Activated CD4-positive, alpha-beta T cell treated with anti-CD3 and anti-CD28 coated beads, Interleukin-2, amount 10 ng/mL, durations not matched to agents 24 days and 14 days (primary cell): ENCODE data around the gene DLG2. TPM values are rescaled to one million over a fixed set of nuclear protein-coding genes. Genes with fewer than 3 reads are reported as not detected.

ENCODE experiments used
- DNase-seq: peaks from one replicate; pipeline ENCODE4 v3.0.0; 2022
- H3K27ac Mint-ChIP-seq: one replicate; pipeline ENCODE4 v1.8.0; 2022; ENCODE audit warnings: mild to moderate bottlenecking, mixed read lengths
- H3K27me3 Mint-ChIP-seq: one replicate; pipeline ENCODE4 v1.8.0; 2022; ENCODE audit warnings: mixed read lengths
- H3K36me3 Mint-ChIP-seq: one replicate; pipeline ENCODE4 v1.8.0; 2022; ENCODE audit warnings: low read depth, mild to moderate bottlenecking, mixed read lengths
- H3K4me1 Mint-ChIP-seq: one replicate; pipeline ENCODE4 v1.8.0; 2021; ENCODE audit warnings: mixed read lengths
- H3K4me3 Mint-ChIP-seq: one replicate; pipeline ENCODE4 v1.8.0; 2022; ENCODE audit warnings: mild to moderate bottlenecking, moderate library complexity, mixed read lengths
- H3K9me3 Mint-ChIP-seq: one replicate; pipeline ENCODE4 v1.8.0; 2021; ENCODE audit warnings: mixed read lengths
- intact Hi-C: fragments of 100-400 bp; cut with micrococcal nuclease; formaldehyde crosslinking; loops from one replicate; pipeline ENCODE4 v1.15.1; 2023
- total RNA-seq: library from RNA; stranded (reverse); gene quantifications from 2 replicates; pipeline ENCODE4 v1.2.3, GENCODE V29; 2022

The DLG2 gene
- total RNA-seq, 1 donor from 2014 or later, result 1.0 TPM

- H3K4me3 Mint-ChIP-seq, result no peak overlapping the region
- no peak for DNase-seq
- no peaks in the 10 kb centered on the region for H3K36me3 Mint-ChIP-seq
- intact Hi-C loops, result no loop called here
- H3K27me3 Mint-ChIP-seq, result no peaks in the 10 kb centered on the region
- peaks cover 3% of the 10 kb centered on the region for H3K4me1 Mint-ChIP-seq
- H3K27ac Mint-ChIP-seq, result no peak overlapping the region
- H3K9me3 Mint-ChIP-seq, result peaks cover 33% of the 10 kb centered on the region
Observed at GRCh38 chr11:85094795-85095194, 532.3 kb downstream of the DLG2 start.

- intact Hi-C loops, result no loop called here
- Mint-ChIP-seq H3K9me3 (peaks cover 18% of the 10 kb centered on the region), H3K4me3 (no peak overlapping the region)
Observed at GRCh38 chr11:85089654-85090053, 537.5 kb downstream of the DLG2 start.

GRCh38 chr11:85088286-85088685 lies 538.9 kb downstream of the DLG2 start:
- Mint-ChIP-seq H3K4me1 (no peaks in the 10 kb centered on the region), H3K36me3 (no peaks in the 10 kb centered on the region), H3K4me3 (no peak overlapping the region), H3K27ac (no peak overlapping the region), H3K27me3 (no peaks in the 10 kb centered on the region), H3K9me3 (peaks cover 16% of the 10 kb centered on the region)
- DNase-seq, result no peak
- intact Hi-C loops, result no loop called here

More at GRCh38 chr11:85089654-85090053, 537.5 kb downstream of the DLG2 start:
- H3K27ac Mint-ChIP-seq, result no peak overlapping the region
- no peak for DNase-seq
- H3K36me3 Mint-ChIP-seq, result no peaks in the 10 kb centered on the region
- H3K4me1 Mint-ChIP-seq, result no peaks in the 10 kb centered on the region
- no peaks in the 10 kb centered on the region for H3K27me3 Mint-ChIP-seq

- intact Hi-C loops, result no loop called here
- Mint-ChIP-seq H3K4me3 (no peak overlapping the region), H3K9me3 (peaks cover 11% of the 10 kb centered on the region), H3K36me3 (no peaks in the 10 kb centered on the region), H3K4me1 (no peaks in the 10 kb centered on the region), H3K27me3 (no peaks in the 10 kb centered on the region), H3K27ac (no peak overlapping the region)
- DNase-seq, result no peak
Observed at GRCh38 chr11:85086504-85087284, 540.5 kb downstream of the DLG2 start.

- Mint-ChIP-seq H3K9me3 (no peaks in the 10 kb centered on the region), H3K4me3 (no peak overlapping the region), H3K27me3 (no peaks in the 10 kb centered on the region), H3K36me3 (no peaks in the 10 kb centered on the region), H3K4me1 (no peaks in the 10 kb centered on the region), H3K27ac (no peak overlapping the region)
- intact Hi-C loops, result no loop called here
- no peak for DNase-seq
Observed at GRCh38 chr11:85076535-85077330, 550.4 kb downstream of the DLG2 start.

- Mint-ChIP-seq H3K9me3 (no peaks in the 10 kb centered on the region), H3K27ac (no peak overlapping the region), H3K36me3 (no peaks in the 10 kb centered on the region), H3K27me3 (no peaks in the 10 kb centered on the region), H3K4me1 (no peaks in the 10 kb centered on the region), H3K4me3 (no peak overlapping the region)
- intact Hi-C loops, result no loop called here
- no peak for DNase-seq
Observed at GRCh38 chr11:85062659-85063058, 564.5 kb downstream of the DLG2 start.

GRCh38 chr11:85052636-85053035 lies 574.5 kb downstream of the DLG2 start:
- Mint-ChIP-seq H3K27me3 (no peaks in the 10 kb centered on the region), H3K9me3 (no peaks in the 10 kb centered on the region), H3K27ac (no peak overlapping the region), H3K36me3 (no peaks in the 10 kb centered on the region), H3K4me3 (no peak overlapping the region), H3K4me1 (no peaks in the 10 kb centered on the region)
- DNase-seq, result no peak
- intact Hi-C loops, result no loop called here

GRCh38 chr11:85048801-85049200 lies 578.3 kb downstream of the DLG2 start:
- no peak for DNase-seq
- Mint-ChIP-seq H3K9me3 (no peaks in the 10 kb centered on the region), H3K4me3 (no peak overlapping the region), H3K36me3 (no peaks in the 10 kb centered on the region), H3K4me1 (no peaks in the 10 kb centered on the region), H3K27ac (no peak overlapping the region), H3K27me3 (no peaks in the 10 kb centered on the region)
- intact Hi-C loops, result no loop called here

GRCh38 chr11:85045716-85046115 lies 581.4 kb downstream of the DLG2 start:
- no peak for DNase-seq

GRCh38 chr11:85044911-85045310 lies 582.2 kb downstream of the DLG2 start:
- H3K36me3 Mint-ChIP-seq, result no peaks in the 10 kb centered on the region
- no peaks in the 10 kb centered on the region for H3K4me1 Mint-ChIP-seq
- no peaks in the 10 kb centered on the region for H3K27me3 Mint-ChIP-seq
- DNase-seq, result no peak
- H3K4me3 Mint-ChIP-seq, result no peak overlapping the region
- H3K9me3 Mint-ChIP-seq, result no peaks in the 10 kb centered on the region
- intact Hi-C loops, result no loop called here
- no peak overlapping the region for H3K27ac Mint-ChIP-seq

More at GRCh38 chr11:85045716-85046115, 581.4 kb downstream of the DLG2 start:
- no peak overlapping the region for H3K4me3 Mint-ChIP-seq
- H3K27ac Mint-ChIP-seq, result no peak overlapping the region
- intact Hi-C loops, result no loop called here
- H3K4me1 Mint-ChIP-seq, result no peaks in the 10 kb centered on the region
- no peaks in the 10 kb centered on the region for H3K9me3 Mint-ChIP-seq
- no peaks in the 10 kb centered on the region for H3K27me3 Mint-ChIP-seq
- H3K36me3 Mint-ChIP-seq, result no peaks in the 10 kb centered on the region

- Mint-ChIP-seq H3K27me3 (no peaks in the 10 kb centered on the region), H3K4me1 (no peaks in the 10 kb centered on the region), H3K27ac (no peak overlapping the region), H3K36me3 (no peaks in the 10 kb centered on the region), H3K9me3 (no peaks in the 10 kb centered on the region), H3K4me3 (no peak overlapping the region)
- intact Hi-C loops, result no loop called here
- no peak for DNase-seq
Observed at GRCh38 chr11:85042361-85042760, 584.8 kb downstream of the DLG2 start.

GRCh38 chr11:85040166-85040565 lies 587.0 kb downstream of the DLG2 start:
- Mint-ChIP-seq H3K9me3 (peaks cover under 1% of the 10 kb centered on the region), H3K27me3 (no peaks in the 10 kb centered on the region), H3K27ac (no peak overlapping the region), H3K4me1 (no peaks in the 10 kb centered on the region), H3K4me3 (no peak overlapping the region), H3K36me3 (no peaks in the 10 kb centered on the region)
- intact Hi-C loops, result no loop called here
- DNase-seq, result no peak

GRCh38 chr11:85029964-85030363 lies 597.2 kb downstream of the DLG2 start:
- DNase-seq, result no peak
- H3K9me3 Mint-ChIP-seq, result peaks cover 1% of the 10 kb centered on the region

GRCh38 chr11:85028329-85029101 lies 598.6 kb downstream of the DLG2 start:
- Mint-ChIP-seq H3K4me1 (no peaks in the 10 kb centered on the region), H3K36me3 (no peaks in the 10 kb centered on the region), H3K9me3 (no peaks in the 10 kb centered on the region), H3K27ac (no peak overlapping the region), H3K4me3 (no peak overlapping the region), H3K27me3 (no peaks in the 10 kb centered on the region)
- intact Hi-C loops, result no loop called here
- DNase-seq, result no peak

More at GRCh38 chr11:85029964-85030363, 597.2 kb downstream of the DLG2 start:
- Mint-ChIP-seq H3K4me3 (no peak overlapping the region), H3K27me3 (no peaks in the 10 kb centered on the region), H3K36me3 (no peaks in the 10 kb centered on the region), H3K27ac (no peak overlapping the region), H3K4me1 (no peaks in the 10 kb centered on the region)
- intact Hi-C loops, result no loop called here
